ENCODE data around the gene ZDHHC11B.

Gene ZDHHC11B

GRCh38 chr5:673161-673830 lies 111.2 kb downstream of the ZDHHC11B start:
- DNase-seq (ENCODE audit: low spot score), result no peak

- peak; percentile 81 for DNase-seq (ENCODE audit: low spot score)
Observed at GRCh38 chr5:672329-673160, 112.0 kb downstream of the ZDHHC11B start.

- peak; percentile 83 for DNase-seq (ENCODE audit: low spot score)
Observed at GRCh38 chr5:671459-672328, 112.8 kb downstream of the ZDHHC11B start.

- no peak for DNase-seq (ENCODE audit: low spot score)
Observed at GRCh38 chr5:670396-671270, 113.9 kb downstream of the ZDHHC11B start.

DNA sequence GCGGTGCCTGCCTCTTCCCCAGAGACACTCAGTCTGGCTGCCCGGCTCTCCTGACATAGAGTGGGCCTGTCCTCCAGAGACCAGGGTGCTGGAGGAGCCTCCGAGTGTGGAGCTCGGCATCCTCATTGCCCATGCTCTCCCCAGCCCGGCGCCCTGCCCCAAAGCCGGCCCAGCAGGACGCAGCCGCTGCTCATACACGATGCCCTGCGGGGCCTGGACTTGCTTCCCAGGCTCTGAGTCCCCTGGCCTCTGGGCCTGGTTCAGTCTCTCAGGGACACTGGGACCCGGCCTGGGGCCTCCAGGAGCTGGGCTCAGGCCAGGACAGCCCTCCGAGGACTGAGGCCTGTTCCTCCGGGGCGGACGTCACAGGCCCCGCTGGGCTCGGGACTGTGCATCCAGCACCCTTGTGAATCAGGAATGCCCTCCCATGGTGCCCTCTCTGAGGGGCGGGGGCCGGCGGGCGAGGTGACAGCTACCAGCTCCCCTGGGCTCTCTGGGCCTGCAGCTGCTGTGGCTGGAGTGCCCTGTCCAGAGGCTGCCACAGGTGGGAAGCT lies 114.6 kb downstream of the ZDHHC11B start:
- DNase-seq (ENCODE audit: low spot score), result no peak

- DNase-seq (ENCODE audit: low spot score), result peak; percentile 79
Observed at GRCh38 chr5:669111-669841, 115.3 kb downstream of the ZDHHC11B start.

DNA sequence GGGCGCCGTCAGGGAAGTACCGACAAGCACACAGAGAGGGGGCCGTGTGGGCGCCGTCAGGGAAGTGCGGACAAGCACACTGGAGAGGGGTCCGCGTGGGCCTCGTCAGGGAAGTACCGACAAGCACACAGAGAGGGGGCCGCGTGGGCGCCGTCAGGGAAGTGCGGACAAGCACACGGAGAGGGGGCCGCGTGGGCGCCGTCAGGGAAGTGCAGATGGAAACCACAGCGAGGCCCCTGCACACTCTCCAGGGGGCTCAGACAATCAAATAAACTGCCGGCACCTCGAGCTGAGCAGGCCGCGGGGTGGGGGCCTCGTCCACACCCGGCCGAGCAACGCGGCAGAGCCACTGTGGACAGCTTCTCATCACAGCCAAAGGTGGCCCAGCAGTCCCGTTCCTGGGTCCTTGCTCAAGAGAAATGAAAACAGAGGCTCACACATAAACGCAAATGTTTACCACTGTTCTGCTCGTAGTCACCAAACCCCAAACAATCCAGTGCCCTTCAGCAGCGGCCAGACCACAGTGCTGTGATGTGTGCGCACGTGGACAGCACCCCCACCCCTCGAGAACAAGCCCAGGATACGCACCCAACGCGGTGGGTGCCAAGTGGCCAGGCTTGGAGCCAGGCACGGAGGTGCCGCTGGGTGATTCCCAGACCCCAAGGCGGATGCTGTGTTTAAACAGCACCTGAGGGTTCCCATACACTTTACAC lies 116.1 kb downstream of the ZDHHC11B start:
- no peak for DNase-seq (ENCODE audit: low spot score)

DNA sequence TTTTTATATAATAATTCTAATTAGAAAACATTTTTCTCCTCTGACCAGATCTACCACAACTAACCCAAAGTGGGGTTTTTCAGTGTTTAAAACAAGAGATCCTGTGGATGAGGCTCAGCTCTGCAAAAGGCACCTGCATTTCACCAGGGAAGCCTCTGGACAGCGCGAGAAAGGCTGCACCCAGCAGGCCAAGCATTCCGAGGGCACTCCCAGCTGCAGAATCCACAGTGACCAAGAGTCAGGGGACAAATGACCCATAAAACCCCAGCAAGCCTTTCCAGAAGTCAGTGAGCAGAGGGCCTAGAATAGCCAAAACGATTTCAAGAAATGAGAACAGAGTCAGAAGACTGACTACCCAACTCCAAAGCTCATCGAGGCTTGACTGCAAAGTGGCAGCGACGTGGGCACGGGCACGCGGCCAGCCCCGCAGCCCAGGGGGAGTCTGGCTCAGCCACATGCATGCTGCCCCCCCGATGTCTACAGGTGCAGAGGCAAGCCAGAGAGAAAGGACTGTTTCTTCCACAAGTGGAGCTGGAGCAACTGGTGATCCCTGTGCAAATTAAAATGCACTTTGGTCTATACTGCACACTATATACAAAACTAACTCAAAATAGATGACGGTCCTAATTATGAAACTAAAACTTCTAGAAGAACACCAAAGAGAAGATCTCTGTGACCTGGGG lies 117.6 kb downstream of the ZDHHC11B start:
- DNase-seq (ENCODE audit: low spot score), result no peak

- DNase-seq (ENCODE audit: low spot score), result no peak
Observed at GRCh38 chr5:665956-666711, 118.4 kb downstream of the ZDHHC11B start.

GRCh38 chr5:665541-665955 lies 119.0 kb downstream of the ZDHHC11B start:
- no peak for DNase-seq (ENCODE audit: low spot score)

DNA sequence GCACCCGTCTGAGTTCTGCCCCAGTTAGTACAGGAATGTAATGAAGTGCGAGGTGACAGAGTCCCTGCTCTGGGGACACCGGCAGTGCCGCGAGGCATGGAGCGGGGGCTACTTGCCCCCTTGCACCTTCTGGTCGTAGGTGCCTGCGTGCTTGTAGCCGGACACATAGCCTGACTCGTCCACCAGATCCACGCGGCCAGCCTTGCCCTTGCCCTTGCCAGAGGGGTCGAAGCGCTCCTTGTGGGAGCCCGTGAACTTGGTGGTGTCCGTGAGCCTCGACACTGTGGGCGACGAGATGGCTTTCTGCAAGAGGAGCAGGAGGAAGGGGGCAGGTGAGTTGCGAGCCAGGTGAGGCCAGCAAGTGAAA lies 119.6 kb downstream of the ZDHHC11B start:
- DNase-seq (ENCODE audit: low spot score), result no peak

- DNase-seq (ENCODE audit: low spot score), result no peak
Observed at GRCh38 chr5:664343-664993, 120.1 kb downstream of the ZDHHC11B start.

DNA sequence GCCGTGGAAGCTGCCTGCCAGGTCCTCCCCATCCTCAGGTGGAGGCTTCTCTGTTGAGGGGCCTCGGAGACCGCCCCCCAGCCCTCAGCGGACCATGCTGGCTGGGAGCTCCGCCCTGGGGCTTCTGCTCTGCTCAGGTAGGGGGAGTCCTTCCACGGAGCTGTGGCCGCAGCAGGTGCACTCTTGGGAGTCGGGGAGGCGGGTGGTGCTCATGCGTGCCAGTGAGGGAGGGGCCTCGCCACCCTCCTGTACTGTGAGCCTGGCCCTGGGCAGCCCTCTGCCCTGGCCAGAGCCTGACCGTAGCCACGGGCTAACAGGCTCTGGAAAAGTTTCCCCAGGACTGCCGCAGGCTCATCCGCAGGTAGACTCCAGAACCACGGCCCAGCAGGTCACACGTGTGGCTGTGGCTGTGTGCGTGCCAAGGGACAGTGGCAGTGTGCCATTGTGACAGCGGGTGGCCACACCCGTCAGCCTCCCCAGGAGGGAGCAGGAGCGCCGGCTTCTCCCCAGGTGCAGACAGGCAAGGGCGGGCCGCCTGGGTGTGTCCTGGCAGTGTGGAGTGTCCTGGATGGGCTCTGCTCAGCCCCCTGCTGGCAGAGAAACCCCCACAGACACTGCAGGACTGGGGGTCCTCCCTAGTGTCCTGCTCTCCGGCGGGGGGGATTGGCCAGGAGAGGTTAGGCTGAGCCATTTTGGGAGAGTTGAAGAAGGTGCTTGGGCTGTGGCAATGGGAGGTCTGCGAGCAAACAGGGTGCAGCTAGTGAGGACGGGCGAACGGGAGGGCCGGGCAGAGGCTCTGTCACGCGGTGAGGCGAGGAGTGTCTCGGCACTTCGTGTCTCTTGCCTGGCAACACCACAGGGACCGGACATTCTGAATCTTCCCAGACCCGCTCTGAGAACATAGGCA lies 120.8 kb downstream of the ZDHHC11B start:
- no peak for DNase-seq (ENCODE audit: low spot score)

DNA sequence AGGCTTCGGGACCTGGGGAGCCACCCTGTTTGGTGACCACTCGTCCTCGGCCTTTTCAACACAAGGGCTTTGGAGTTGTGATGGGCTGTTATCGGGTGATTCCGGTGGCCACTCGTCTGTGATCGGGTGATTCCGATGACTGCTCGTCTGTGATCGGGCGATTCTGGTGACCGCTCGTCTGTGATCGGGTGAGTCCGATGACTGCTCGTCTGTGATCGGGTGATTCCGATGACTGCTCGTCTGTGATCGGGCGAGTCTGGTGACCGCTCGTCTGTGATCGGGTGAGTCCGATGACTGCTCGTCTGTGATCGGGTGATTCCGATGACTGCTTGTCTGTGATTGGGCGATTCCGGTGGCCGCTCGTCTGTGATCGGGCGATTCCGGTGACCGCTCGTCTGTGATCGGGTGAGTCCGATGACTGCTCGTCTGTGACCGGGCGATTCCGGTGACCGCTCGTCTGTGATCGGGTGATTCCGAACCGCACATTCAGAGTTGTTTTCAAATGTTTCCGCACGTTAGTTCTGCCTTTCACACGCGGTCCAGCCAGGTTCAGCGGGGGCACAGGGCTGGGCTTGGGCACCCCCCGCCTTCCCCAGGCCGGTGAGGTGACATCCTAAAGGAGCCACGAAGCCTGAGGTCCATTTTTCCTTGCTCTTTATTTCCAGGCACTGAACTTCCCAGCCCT lies 121.6 kb downstream of the ZDHHC11B start:
- no peak for DNase-seq (ENCODE audit: low spot score)

GRCh38 chr5:661891-662750 lies 122.4 kb downstream of the ZDHHC11B start:
- DNase-seq (ENCODE audit: low spot score), result no peak
